ENCODE results near the gene RPRD1B. TPM values are rescaled to one million over a fixed set of nuclear protein-coding genes. Genes with fewer than 3 reads are reported as not detected.
"Not testable (repeated sequence)": the region's sequence is repeated elsewhere in the genome, so short reads cannot be mapped to it uniquely, and the experiment has no call there.

The RPRD1B gene
- total RNA-seq, 2 experiments from 2014 or later = 34.1 to 37.4 TPM

DNA sequence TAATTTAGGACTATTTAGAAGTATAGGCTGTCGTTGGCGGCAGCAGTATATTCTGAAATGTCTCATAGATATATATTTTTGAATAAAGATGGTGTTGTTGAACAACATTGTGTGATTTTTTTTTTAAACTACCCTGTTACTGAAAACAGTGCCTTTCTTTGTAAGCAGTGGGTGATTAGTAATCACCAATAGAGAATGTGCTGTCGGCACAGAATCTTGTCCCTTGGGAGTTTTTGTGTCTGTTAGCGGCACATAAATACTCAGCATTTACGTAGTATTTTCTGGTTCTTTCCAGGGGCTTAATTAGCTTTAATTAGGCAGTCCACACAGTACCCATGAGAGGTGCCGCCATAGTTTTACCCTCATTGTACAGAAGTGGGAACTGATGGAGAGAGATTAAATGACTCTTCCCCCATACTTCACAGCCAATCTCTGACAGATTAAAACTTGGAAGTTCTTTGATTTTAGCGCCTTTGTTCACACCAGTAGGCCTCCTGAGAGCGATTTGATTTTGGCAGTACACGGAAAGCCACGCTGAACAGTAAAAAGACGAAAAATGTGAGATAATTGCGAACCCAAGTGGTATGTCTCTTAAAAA is 58.8 kb downstream of the RPRD1B start:
- no peaks in the 10 kb centered on the region for H3K27me3 Mint-ChIP-seq
- no peak overlapping the region for H3K4me3 Mint-ChIP-seq
- H3K27ac Mint-ChIP-seq = peak overlapping the region; percentile 93
- H3K9me3 Mint-ChIP-seq (ENCODE audit: low read depth) = no peaks in the 10 kb centered on the region
- DNase-seq (no peak), ATAC-seq (no peak)
- CTCF ChIA-PET = interaction anchor here (0.7 to 3.2 kb wide), 3 partner anchors 18 to 894 kb away, joined by 3 to 15 read pairs (median 9); no protein-coding TSS in a partner anchor
- H3K4me1 Mint-ChIP-seq = peaks cover 46% of the 10 kb centered on the region
- peaks cover 17% of the 10 kb centered on the region for H3K36me3 Mint-ChIP-seq

DNA sequence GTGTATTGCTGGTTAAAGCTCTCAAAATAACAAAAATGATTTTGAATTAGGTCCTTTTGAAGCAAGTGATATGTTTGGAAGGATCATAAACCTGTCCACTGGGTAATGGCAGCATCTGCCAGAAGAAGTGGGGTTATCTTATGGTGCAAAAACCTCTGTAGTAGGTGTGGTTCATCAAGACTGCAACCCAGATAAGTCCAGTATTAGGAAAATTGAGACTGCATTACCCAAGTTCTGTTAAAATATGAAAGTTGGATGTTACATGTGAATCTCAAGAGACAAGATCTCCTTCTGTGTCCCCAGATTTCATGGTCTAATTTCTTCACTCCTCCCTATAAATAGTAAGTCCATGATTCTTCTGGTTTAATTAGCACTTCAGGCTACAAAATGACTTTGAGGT is 59.4 kb downstream of the RPRD1B start:
- Mint-ChIP-seq H3K27ac (no peak overlapping the region), H3K27me3 (no peaks in the 10 kb centered on the region), H3K4me1 (peaks cover 46% of the 10 kb centered on the region), H3K36me3 (peaks cover 15% of the 10 kb centered on the region), H3K4me3 (no peak overlapping the region), H3K9me3 (ENCODE audit: low read depth) (no peaks in the 10 kb centered on the region)
- DNase-seq (no peak), ATAC-seq (no peak)
- CTCF ChIA-PET = interaction anchor here (0.7 to 3.2 kb wide), 4 partner anchors 19 to 895 kb away, joined by 3 to 15 read pairs (median 8); no protein-coding TSS in a partner anchor

DNA sequence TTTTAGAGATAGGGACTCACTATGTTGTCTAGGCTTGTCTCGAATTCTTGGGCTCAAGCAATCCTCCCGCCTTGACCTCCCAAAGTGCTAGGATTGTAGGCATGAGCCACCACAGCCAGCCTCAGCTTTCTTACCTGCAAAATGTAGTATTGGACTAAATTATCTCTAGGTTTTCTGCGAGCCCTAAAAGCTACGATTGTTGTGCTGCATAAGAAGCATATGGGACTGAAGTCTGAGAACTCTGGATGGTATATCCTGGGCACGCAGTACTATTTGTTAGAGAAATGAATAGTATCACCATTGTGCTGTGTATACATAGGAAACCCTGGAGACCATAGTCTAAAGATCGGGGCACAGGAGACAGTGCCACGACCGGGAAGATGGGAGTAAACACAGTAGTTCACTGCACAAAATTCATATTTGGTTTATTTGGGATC is 60.1 kb downstream of the RPRD1B start:
- Mint-ChIP-seq H3K4me1 (peaks cover 46% of the 10 kb centered on the region), H3K36me3 (peaks cover 13% of the 10 kb centered on the region), H3K27ac (no peak overlapping the region), H3K9me3 (ENCODE audit: low read depth) (no peaks in the 10 kb centered on the region), H3K27me3 (no peaks in the 10 kb centered on the region), H3K4me3 (no peak overlapping the region)
- ATAC-seq (no peak), DNase-seq (no peak)
- CTCF ChIA-PET = interaction anchor here (1.0 to 3.2 kb wide), 6 partner anchors 12 to 128 kb away, joined by 3 to 15 read pairs (median 6); no protein-coding TSS in a partner anchor

DNA sequence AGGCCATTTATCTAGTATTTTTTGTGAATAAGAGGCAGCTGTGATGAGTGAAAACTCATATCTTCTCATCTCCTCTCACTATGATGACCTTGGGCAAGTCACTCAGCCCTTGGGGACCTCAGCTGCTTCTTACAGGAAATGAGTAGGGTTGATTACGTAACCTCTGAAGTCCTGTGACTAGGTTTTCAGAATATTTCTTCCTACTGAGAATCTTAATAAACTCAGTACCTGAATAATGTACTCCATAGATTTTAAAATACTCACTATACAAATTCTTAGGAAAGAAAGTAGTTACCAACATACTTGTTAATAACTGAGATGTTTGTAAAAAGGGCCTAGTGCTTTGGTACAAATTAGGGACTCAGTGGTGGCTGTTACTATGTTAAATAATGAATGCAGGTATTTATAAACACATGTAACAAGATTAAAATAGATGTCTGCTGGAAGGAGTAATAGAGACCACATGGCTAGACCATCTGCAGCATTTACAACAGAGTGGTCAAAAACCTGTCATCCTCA is 60.9 kb downstream of the RPRD1B start:
- Mint-ChIP-seq H3K4me3 (no peak overlapping the region), H3K9me3 (ENCODE audit: low read depth) (no peaks in the 10 kb centered on the region), H3K27ac (peak overlapping the region; percentile 65), H3K27me3 (peaks cover 5% of the 10 kb centered on the region), H3K36me3 (peaks cover 11% of the 10 kb centered on the region), H3K4me1 (peaks cover 46% of the 10 kb centered on the region)
- ATAC-seq (peak; percentile 93), DNase-seq (peak; percentile 72)
- CTCF ChIA-PET = interaction anchor here (1.0 to 3.2 kb wide), 4 partner anchors 13 to 128 kb away, joined by 3 to 15 read pairs (median 5); no protein-coding TSS in a partner anchor

DNA sequence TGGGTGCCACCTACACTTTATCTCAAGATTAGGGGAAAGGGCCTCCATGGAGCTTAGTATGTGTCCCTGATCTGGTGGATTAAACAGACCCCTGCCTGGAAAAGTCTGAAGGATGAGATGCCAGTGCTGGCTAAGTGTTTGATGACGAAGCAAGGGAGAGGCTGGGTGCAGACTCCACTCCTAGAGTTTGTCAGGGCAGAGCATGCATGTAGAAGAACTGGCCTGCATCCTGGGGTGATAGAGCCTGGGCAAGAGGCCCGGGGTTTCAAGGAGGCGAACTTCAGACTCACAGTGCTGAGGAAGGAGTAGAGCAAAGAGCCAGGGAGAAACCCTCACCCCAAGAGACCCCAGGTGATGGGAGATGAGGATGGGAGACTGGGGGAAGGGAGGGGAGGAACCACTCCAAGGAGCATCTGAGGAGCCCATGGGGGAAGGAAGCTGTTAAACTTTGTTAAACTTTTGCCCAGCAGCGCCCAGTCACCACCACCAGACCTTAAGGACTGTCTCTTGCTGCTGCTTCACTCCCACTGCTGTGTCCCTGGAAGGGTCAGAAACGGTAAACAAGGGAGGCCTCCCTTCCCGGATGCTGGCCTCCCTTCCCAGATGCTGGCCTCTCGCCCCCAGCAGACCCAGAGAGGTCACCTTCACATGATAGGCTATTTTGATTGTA is 61.6 kb downstream of the RPRD1B start:
- ATAC-seq (no peak), DNase-seq (no peak)
- Mint-ChIP-seq H3K4me3 (no peak overlapping the region), H3K27ac (no peak overlapping the region), H3K9me3 (ENCODE audit: low read depth) (no peaks in the 10 kb centered on the region), H3K4me1 (peaks cover 46% of the 10 kb centered on the region), H3K27me3 (peaks cover 7% of the 10 kb centered on the region), H3K36me3 (peaks cover 11% of the 10 kb centered on the region)
- CTCF ChIA-PET = interaction anchor here (1.6 kb wide), 1 partner anchor 15 kb away, joined by 3 read pairs; no protein-coding TSS in a partner anchor

DNA sequence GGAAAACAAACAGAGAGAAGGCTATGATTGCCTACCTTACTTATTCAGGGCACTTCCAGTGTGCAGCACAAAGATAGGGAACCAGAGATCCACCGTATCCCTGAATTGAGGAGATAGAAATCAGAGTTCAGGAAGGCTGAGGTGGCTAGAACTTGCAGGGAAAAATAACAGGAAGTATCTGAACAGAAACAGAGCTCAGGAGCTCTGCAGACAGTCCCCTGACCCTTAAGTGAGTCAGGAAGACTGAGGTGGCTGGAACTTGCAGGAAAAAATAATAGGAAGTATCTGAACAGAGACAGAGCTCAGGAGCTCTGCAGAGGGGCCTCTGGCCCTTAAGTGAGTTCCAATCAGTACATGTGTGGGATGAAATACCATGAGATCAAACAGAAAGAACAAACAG is 65.4 kb downstream of the RPRD1B start:
- Mint-ChIP-seq H3K4me3 (no peak overlapping the region), H3K9me3 (ENCODE audit: low read depth) (no peaks in the 10 kb centered on the region), H3K4me1 (peaks cover 20% of the 10 kb centered on the region), H3K27me3 (peaks cover 16% of the 10 kb centered on the region), H3K27ac (no peak overlapping the region), H3K36me3 (peaks cover 2% of the 10 kb centered on the region)
- ATAC-seq = no peak
- CTCF ChIA-PET = interaction anchor here (1.0 to 1.4 kb wide), 3 partner anchors 25 to 122 kb away, joined by 3 to 7 read pairs (median 6); no protein-coding TSS in a partner anchor
- no peak for DNase-seq

DNA sequence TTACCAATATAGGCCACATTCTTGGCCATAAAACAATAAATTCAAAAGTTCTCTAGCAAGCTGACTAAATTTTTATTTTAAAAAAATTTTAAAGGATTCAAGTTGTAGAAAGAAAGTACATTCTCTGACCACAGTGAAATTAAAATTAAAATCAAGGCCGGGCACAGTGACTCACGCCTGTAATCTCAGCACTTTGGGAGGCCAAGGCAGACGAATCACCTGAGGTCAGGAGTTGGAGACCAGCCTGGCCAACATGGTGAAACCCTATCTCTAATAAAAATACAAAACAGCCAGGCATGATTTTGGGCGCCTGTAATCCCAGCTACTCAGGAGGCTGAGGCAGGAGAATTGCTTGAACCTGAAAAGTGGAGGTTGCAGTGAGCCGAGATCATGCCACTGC is 68.7 kb downstream of the RPRD1B start:
- H3K27ac Mint-ChIP-seq; H3K4me1 Mint-ChIP-seq; H3K4me3 Mint-ChIP-seq; ATAC-seq; CTCF ChIA-PET; H3K36me3 Mint-ChIP-seq; DNase-seq; H3K9me3 Mint-ChIP-seq (ENCODE audit: low read depth): not testable (repeated sequence)
- peaks cover 19% of the 10 kb centered on the region for H3K27me3 Mint-ChIP-seq

DNA sequence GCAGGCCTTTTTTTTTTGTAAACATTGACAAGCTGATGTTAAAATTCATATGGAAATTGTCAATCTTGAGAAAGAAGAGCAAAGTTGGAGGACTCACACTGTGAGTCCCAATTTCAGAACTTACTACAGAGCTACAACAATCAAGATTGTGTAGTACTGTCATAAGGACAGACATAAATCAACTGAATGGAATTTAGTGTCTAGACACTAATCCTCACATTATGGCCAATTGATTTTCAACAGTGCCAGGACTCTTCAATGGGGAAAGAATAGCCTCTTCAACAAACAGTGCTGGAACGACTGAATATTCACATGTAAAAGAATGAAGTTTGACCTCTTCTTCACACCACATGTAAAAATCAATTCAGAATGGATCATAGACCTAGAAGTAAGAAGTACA is 70.7 kb downstream of the RPRD1B start:
- CTCF ChIA-PET = interaction anchor here (0.7 kb wide), 1 partner anchor 21 kb away, joined by 4 read pairs; no protein-coding TSS in a partner anchor
- H3K27me3 Mint-ChIP-seq = peaks cover 14% of the 10 kb centered on the region
- no peak for ATAC-seq
- H3K4me3 Mint-ChIP-seq = no peak overlapping the region
- no peaks in the 10 kb centered on the region for H3K9me3 Mint-ChIP-seq (ENCODE audit: low read depth)
- no peak overlapping the region for H3K27ac Mint-ChIP-seq
- DNase-seq = no peak
- no peaks in the 10 kb centered on the region for H3K4me1 Mint-ChIP-seq
- peaks cover 2% of the 10 kb centered on the region for H3K36me3 Mint-ChIP-seq

DNA sequence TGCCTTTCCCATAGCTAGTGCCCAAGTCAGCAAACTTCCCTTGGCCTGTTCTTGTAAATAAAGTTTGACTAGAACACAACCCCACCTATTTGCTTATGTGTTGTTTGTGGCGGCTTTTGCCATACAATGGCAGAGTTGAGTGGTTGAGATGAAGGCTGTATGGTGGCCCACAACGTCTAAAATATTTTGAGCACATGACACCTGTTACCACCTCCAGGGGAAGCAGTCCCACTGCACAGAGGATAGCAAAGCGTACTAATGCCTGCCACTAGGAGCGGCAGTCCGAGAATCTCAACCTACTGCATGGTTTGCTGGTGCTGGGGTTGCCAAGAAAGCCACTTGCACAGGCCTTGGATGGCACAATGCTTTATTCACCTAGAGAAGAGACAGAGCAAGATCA is 72.9 kb downstream of the RPRD1B start:
- ATAC-seq = no peak
- CTCF ChIA-PET = no interaction called here
- Mint-ChIP-seq H3K27ac (no peak overlapping the region), H3K4me1 (no peaks in the 10 kb centered on the region), H3K4me3 (no peak overlapping the region), H3K9me3 (ENCODE audit: low read depth) (no peaks in the 10 kb centered on the region), H3K36me3 (no peaks in the 10 kb centered on the region), H3K27me3 (peaks cover 6% of the 10 kb centered on the region)
- DNase-seq = no peak

DNA sequence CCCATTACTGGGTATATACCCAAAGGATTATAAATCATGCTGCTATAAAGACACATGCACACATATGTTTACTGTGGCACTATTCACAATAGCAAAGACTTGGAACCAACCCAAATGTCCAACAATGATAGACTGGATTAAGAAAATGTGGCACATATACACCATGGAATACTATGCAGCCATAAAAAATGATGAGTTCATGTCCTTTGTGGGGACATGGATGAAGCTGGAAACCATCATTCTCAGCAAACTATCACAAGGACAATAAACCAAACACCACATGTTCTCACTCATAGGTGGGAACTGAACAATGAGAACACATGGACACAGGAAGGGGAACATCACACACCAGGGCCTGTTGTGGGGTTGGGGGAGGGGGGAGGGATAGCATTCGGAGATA is 73.8 kb downstream of the RPRD1B start:
- H3K4me1 Mint-ChIP-seq; H3K27ac Mint-ChIP-seq; ATAC-seq; H3K4me3 Mint-ChIP-seq; CTCF ChIA-PET; H3K36me3 Mint-ChIP-seq; H3K9me3 Mint-ChIP-seq (ENCODE audit: low read depth); DNase-seq; H3K27me3 Mint-ChIP-seq: not testable (repeated sequence)

DNA sequence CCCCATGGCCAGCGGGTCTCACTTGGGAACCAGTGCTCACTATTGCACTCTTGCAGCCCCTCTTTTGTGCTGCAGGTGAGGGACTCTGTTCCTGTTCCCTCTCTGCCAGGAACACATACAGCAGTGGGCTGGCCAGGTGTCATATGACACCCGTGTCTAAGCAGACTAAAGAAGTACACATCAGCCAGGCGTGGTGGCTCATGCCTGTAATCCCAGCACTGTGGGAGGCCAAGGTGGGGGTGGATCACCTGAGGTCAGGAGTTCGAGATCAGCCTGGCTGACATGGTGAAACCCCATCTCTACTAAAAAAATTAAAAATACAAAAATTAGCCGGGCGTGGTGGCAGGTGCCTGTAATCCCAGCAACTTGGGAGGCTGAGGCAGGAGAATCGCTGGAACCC is 74.4 kb downstream of the RPRD1B start:
- ATAC-seq, H3K27ac Mint-ChIP-seq: not testable (repeated sequence)

DNA sequence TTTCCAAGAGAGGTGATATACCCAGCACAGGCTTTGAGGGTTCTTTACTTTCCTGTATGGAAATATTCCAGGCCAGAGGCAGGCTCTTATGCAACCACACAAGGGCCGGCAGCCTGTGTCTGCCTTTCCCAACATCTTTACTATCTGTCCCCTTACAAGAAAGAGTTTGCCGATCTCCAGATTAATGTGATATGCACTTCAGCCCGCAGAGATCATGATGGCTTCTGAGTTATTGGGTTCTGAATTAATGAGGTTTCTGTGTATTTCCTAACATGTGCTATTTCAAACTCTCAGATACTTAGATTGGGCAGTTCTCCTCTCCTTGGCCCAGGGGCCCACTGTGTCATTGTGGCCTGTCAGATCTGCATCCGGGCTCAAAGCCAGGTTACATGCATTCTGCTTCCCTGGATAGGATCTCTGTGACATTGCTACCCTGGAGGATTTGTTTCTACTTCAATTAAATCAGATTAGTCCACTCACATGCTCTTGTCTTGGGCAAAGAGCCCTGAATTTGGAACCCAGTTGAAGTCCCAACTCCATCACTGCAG is 75.0 kb downstream of the RPRD1B start:
- Mint-ChIP-seq H3K36me3 (no peaks in the 10 kb centered on the region), H3K4me3 (no peak overlapping the region), H3K9me3 (ENCODE audit: low read depth) (no peaks in the 10 kb centered on the region), H3K27ac (no peak overlapping the region), H3K27me3 (peaks cover 3% of the 10 kb centered on the region), H3K4me1 (peaks cover 4% of the 10 kb centered on the region)
- CTCF ChIA-PET = no interaction called here
- ATAC-seq = no peak
- DNase-seq = peak; percentile 14

More for the DNA sequence above, 74.4 kb downstream of the RPRD1B start:
- H3K36me3 Mint-ChIP-seq; H3K4me3 Mint-ChIP-seq; CTCF ChIA-PET; H3K27me3 Mint-ChIP-seq; DNase-seq; H3K4me1 Mint-ChIP-seq; H3K9me3 Mint-ChIP-seq (ENCODE audit: low read depth): not testable (repeated sequence)

DNA sequence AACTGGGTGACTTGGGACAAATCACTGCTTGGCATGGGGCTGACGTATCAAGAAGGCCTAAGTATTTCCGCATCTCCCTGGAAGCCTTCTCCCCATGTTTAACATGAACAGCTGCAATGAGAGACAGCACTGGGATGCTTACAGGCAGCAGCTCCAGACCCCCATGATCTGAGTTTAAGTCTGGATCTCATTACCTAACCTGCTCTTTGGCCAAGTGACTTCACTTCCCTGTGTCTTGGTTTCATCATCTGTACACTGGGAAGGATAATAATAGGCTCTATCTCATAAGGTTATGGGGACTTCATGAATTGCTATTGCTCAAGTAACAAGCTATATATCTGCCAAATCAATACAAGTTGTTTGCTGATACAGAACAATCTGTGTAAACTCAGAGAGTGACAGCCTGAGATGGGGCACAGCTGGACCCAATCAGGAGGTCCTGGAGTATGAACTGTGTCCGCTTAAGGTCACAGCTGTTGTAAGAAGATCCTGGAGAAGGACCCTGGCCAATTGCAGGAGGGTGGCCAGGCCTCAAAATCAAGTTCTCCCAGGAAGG is 75.5 kb downstream of the RPRD1B start:
- H3K27ac Mint-ChIP-seq = no peak overlapping the region
- no peaks in the 10 kb centered on the region for H3K9me3 Mint-ChIP-seq (ENCODE audit: low read depth)
- CTCF ChIA-PET = no interaction called here
- ATAC-seq = no peak
- peak; percentile 28 for DNase-seq
- no peak overlapping the region for H3K4me3 Mint-ChIP-seq
- H3K4me1 Mint-ChIP-seq = peaks cover 10% of the 10 kb centered on the region
- peaks cover 3% of the 10 kb centered on the region for H3K27me3 Mint-ChIP-seq
- no peaks in the 10 kb centered on the region for H3K36me3 Mint-ChIP-seq
